Stimulated activated naive B cell treated with anti-CD40 and anti-IgM and Interleukin-4, amounts not matched to agents 10 μg/mL and 1 μg/mL and 100 μg/mL, for 72 hours (primary cell): ENCODE measurements around the gene SLC38A2.

Experiments
- ATAC-seq, 2 donors: fragments of 150-1000 bp; cut with Tn5 transposase; replicated peaks; 2 replicates each; pipeline ENCODE4 v1.10.0; 2021; ENCODE audit warnings: moderate library complexity in 1 of 2
- DNase-seq: peaks from one replicate; pipeline ENCODE4 v3.0.0; 2021
- H3K27ac Mint-ChIP-seq: one replicate; pipeline ENCODE4 v1.8.0; 2022; ENCODE audit warnings: mild to moderate bottlenecking, mixed read lengths
- H3K27me3 Mint-ChIP-seq, 2 donors: one replicate each; pipeline ENCODE4 v1.8.0; 2022; ENCODE audit warnings: mixed read lengths in 2 of 2
- H3K36me3 Mint-ChIP-seq, 2 donors: one replicate each; pipeline ENCODE4 v1.8.0; 2022; ENCODE audit warnings: mixed read lengths in 2 of 2, mild to moderate bottlenecking in 1 of 2
- H3K4me1 Mint-ChIP-seq, 2 donors: one replicate each; pipeline ENCODE4 v1.8.0; 2022; ENCODE audit warnings: mixed read lengths in 2 of 2, mild to moderate bottlenecking in 1 of 2
- H3K4me3 Mint-ChIP-seq, 2 donors: one replicate each; pipeline ENCODE4 v1.8.0; 2022; ENCODE audit warnings: mild to moderate bottlenecking in 2 of 2, mixed read lengths in 2 of 2, moderate library complexity in 1 of 2
- H3K9me3 Mint-ChIP-seq, 2 donors: one replicate each; pipeline ENCODE4 v1.8.0; 2022; ENCODE audit warnings: mixed read lengths in 2 of 2, mild to moderate bottlenecking in 1 of 2

The SLC38A2 gene

DNA sequence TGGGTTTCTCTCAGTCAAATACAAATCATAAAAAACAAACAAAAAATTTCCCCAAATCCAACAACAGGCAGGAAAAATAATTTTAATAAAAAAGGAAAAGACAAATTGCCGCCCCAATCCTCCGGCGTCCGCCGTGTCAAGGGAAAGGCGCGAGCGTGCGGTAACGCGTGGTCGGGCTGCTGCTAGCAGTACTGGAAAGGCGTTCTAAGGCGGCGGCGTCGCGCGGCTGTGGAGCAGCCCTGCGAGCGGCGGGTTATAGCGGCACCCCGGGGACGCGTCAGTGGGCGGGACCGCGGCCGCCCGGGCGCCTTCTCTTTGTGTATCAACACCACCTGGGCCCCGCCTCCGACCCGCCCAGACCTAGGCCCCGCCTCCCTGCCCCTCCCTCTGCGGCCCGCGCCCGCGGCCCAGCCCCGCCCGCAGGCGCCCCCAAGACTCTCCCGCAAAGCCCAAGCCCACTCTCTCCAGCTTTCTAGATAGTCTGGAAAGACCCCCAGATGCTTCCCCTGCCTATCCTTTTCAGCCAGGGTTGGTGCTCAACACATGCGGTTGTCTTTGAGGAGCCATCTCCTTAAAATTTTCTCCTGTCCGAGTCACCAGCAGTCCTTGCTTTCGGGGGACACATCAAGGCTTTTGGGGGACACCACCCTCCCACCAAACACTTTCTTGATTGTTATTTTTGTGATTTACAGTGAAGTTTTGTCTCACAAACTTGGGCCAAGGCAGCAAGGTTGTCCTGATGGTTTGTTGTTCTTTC lies at the start of gene SLC38A2:
TSS of gene SLC38A2 (minus strand) at position 230 of the 757 bp plus-strand sequence. CDS start 1,480 bp downstream, outside the sequence.
- Mint-ChIP-seq H3K4me3 (peak within 1 kb of the TSS; percentile 89 to 96), H3K4me1 (peaks cover 19 to 43% of the 10 kb centered on the region in 2 donors), H3K27me3 (no peaks in the 10 kb centered on the region), H3K9me3 (no peaks in the 10 kb centered on the region), H3K27ac (peak within 1 kb of the TSS; percentile 99), H3K36me3 (peaks cover 20 to 24% of the 10 kb centered on the region in 2 donors)
- ATAC-seq, result peak; percentile 86 to 90
- DNase-seq, result peak; percentile 92

DNA sequence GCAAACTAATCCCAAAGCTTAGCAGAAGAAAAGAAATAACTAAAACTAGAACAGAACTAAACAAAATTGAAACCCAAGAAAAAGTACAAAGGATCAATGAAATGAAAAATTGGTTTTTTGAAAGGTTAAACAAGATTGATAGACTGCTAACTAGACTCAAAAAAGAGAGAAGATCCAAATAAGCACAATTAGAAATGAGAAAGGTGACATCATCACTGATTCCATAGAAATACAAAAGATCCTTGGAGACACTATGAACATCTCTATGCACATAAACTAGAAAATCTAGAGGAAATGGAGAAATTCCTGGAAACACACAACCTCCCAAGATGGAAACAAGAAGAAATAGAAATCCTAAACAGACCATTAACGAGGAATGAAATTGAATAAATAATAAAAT lies 47.1 kb upstream of the SLC38A2 start:
- no peak overlapping the region for H3K27ac Mint-ChIP-seq
- no peak overlapping the region for H3K4me3 Mint-ChIP-seq
- DNase-seq, result no peak
- H3K4me1 Mint-ChIP-seq, result peaks cover 0 to 6% of the 10 kb centered on the region in 2 donors
- no peaks in the 10 kb centered on the region for H3K27me3 Mint-ChIP-seq
- peaks cover 20 to 23% of the 10 kb centered on the region in 2 donors for H3K36me3 Mint-ChIP-seq
- ATAC-seq, result no peak
- H3K9me3 Mint-ChIP-seq, result peaks cover 7 to 9% of the 10 kb centered on the region in 2 donors

DNA sequence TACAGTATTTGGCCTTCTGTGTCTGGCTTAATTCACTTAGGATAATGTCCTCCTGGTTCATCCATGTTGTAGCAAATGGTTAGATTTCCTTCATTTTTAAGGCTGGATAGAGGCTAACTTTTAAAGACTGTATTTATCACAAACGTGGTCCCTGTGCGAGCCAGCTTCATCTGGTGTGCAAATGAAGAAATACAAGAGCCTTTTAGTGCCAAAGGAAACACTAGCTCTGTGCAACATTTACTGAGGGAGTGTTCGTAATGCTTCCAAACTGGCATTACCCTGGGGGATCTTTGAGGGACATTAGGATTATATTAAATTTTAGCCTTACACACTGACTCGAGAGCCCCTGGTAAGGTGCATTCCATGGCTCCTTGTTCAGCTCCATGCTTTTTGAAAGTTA lies 43.0 kb upstream of the SLC38A2 start:
- no peaks in the 10 kb centered on the region for H3K27me3 Mint-ChIP-seq
- no peak overlapping the region for H3K4me3 Mint-ChIP-seq
- H3K4me1 Mint-ChIP-seq, result peaks cover 0 to 6% of the 10 kb centered on the region in 2 donors
- DNase-seq, result no peak
- peaks cover 13 to 16% of the 10 kb centered on the region in 2 donors for H3K36me3 Mint-ChIP-seq
- ATAC-seq, result no peak
- no peak overlapping the region for H3K27ac Mint-ChIP-seq
- peaks cover 0 to 4% of the 10 kb centered on the region in 2 donors for H3K9me3 Mint-ChIP-seq

DNA sequence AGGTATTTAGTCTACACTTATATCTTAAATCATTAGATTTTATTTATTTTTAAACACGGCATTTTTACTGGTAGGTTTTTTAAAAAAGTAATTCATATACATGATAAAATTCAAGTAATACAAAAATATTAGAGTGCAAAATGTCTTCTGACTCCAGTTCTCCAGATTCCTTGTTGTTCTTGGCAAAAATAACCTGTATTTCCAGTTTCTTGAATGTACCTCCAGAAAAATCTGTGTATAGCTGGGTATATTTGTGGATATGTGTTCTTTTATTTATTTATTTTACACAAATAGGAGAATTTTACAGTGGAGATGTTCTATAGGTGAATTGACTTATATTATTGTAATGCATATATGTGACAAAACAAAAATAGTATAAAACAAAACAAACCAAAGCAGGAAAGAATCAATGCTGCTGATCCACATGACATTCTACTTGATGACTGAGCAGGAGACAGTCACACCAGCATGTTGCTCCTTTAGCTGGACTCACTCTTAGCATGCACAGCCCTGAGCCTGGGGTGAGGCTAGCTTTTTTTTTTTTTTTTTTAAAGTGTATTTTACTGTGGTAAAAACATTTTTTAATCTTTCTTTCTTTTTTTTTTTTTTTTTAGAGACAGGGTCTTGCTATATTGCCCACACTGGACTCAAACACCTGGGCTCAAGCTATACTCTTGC lies 42.2 kb upstream of the SLC38A2 start:
- H3K9me3 Mint-ChIP-seq, result peaks cover 0 to 4% of the 10 kb centered on the region in 2 donors
- H3K36me3 Mint-ChIP-seq, result peaks cover 13 to 15% of the 10 kb centered on the region in 2 donors

DNA sequence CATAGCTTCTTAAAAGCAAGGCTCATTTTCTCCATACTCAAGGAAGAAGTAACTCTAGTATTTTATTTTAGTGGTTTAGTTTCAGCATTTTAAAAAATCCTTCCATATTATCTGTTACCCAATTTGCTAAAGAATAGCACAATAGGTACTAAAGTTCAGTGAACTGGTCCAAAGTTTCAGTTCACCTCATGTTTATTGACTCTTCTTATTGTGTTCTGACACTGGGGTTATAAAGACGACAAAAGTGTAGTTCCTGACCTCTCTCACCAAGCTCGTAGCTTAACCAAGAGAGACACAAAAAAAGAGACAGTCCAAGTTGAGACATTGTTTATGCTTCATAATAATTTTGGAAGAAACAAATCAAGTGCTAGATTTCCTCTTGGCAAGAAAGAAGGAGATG lies 40.8 kb upstream of the SLC38A2 start:
- no peak for ATAC-seq

More for the DNA sequence above, 42.2 kb upstream of the SLC38A2 start:
- no peaks in the 10 kb centered on the region for H3K27me3 Mint-ChIP-seq
- peaks cover 0 to 6% of the 10 kb centered on the region in 2 donors for H3K4me1 Mint-ChIP-seq
- H3K4me3 Mint-ChIP-seq, result no peak overlapping the region
- no peak for DNase-seq
- ATAC-seq, result no peak
- H3K27ac Mint-ChIP-seq, result no peak overlapping the region

DNA sequence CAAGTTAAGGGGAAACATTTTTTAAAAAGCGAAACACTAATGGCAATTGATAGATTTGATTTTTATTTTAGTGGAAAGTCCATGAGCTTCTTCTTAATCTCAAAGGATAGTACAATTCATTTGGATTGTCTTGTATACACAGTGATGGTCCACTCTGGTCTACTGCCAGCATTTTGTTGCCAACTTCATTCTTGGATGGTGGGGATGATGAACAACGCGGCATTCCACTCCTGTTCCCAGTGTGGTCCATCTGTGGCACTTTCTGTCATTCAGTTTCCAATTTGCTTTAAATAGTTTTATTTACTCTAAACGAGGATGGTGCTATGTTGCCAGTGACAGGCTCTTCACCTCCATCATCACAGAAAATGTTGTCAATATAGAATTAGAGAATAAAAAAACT lies 40.3 kb upstream of the SLC38A2 start:
- no peak overlapping the region for H3K27ac Mint-ChIP-seq
- ATAC-seq, result no peak
- peaks cover 4 to 6% of the 10 kb centered on the region in 2 donors for H3K36me3 Mint-ChIP-seq
- H3K4me1 Mint-ChIP-seq, result peaks cover 0 to 6% of the 10 kb centered on the region in 2 donors
- no peaks in the 10 kb centered on the region for H3K27me3 Mint-ChIP-seq
- H3K4me3 Mint-ChIP-seq, result no peak overlapping the region
- DNase-seq, result no peak
- H3K9me3 Mint-ChIP-seq, result no peaks in the 10 kb centered on the region

More for the DNA sequence above, 40.8 kb upstream of the SLC38A2 start:
- H3K27ac Mint-ChIP-seq, result no peak overlapping the region
- no peaks in the 10 kb centered on the region for H3K9me3 Mint-ChIP-seq
- H3K36me3 Mint-ChIP-seq, result peaks cover 9 to 11% of the 10 kb centered on the region in 2 donors
- peaks cover 0 to 6% of the 10 kb centered on the region in 2 donors for H3K4me1 Mint-ChIP-seq
- H3K27me3 Mint-ChIP-seq, result no peaks in the 10 kb centered on the region
- DNase-seq, result no peak
- no peak overlapping the region for H3K4me3 Mint-ChIP-seq

GRCh38 chr12:46410495-46410894 lies 37.9 kb upstream of the SLC38A2 start:
- DNase-seq, result no peak
- H3K4me1 Mint-ChIP-seq, result peaks cover 5 to 12% of the 10 kb centered on the region in 2 donors
- ATAC-seq, result no peak
- H3K27me3 Mint-ChIP-seq, result no peaks in the 10 kb centered on the region
- H3K9me3 Mint-ChIP-seq, result no peaks in the 10 kb centered on the region
- H3K4me3 Mint-ChIP-seq, result no peak overlapping the region
- peaks cover 6% of the 10 kb centered on the region in 2 donors for H3K36me3 Mint-ChIP-seq
- H3K27ac Mint-ChIP-seq, result no peak overlapping the region

- peaks cover 6 to 14% of the 10 kb centered on the region in 2 donors for H3K4me1 Mint-ChIP-seq
- H3K27me3 Mint-ChIP-seq, result no peaks in the 10 kb centered on the region
- H3K27ac Mint-ChIP-seq, result no peak overlapping the region
- no peak overlapping the region for H3K4me3 Mint-ChIP-seq
- DNase-seq (no peak), ATAC-seq (no peak)
- H3K9me3 Mint-ChIP-seq, result no peaks in the 10 kb centered on the region
- peaks cover 6 to 7% of the 10 kb centered on the region in 2 donors for H3K36me3 Mint-ChIP-seq
Measured at GRCh38 chr12:46409974-46410373, 37.4 kb upstream of the SLC38A2 start.

- DNase-seq, result no peak
- peaks cover 11 to 20% of the 10 kb centered on the region in 2 donors for H3K4me1 Mint-ChIP-seq
- ATAC-seq, result no peak
- peaks cover 7 to 8% of the 10 kb centered on the region in 2 donors for H3K36me3 Mint-ChIP-seq
- no peaks in the 10 kb centered on the region for H3K9me3 Mint-ChIP-seq
- no peak overlapping the region for H3K27ac Mint-ChIP-seq
- H3K27me3 Mint-ChIP-seq, result no peaks in the 10 kb centered on the region
- H3K4me3 Mint-ChIP-seq, result no peak overlapping the region
Measured at GRCh38 chr12:46409342-46409741, 36.8 kb upstream of the SLC38A2 start.

DNA sequence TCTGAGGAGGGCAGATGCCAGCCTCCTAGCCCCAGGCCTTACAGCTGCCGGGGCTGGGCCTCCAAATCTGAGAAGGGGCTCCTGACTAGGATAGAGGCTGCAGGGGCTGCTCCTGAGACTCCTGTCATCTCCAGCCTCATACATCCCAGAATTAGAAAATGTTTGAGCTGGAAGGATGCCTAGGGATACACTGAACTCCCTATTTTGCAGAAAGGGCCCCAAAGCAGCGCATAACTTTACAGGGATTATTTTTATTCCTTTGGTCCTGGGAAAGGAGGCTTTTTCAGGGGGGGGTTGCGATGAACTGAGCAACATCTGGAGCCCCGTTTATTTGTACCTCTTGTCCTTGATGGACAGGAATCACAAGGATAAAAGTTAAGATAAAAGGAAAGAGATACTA lies 35.9 kb upstream of the SLC38A2 start:
- peaks cover 16 to 26% of the 10 kb centered on the region in 2 donors for H3K4me1 Mint-ChIP-seq
- ATAC-seq (no peak), DNase-seq (no peak)
- H3K27me3 Mint-ChIP-seq, result no peaks in the 10 kb centered on the region
- no peak overlapping the region for H3K4me3 Mint-ChIP-seq
- peaks cover 7% of the 10 kb centered on the region in 2 donors for H3K36me3 Mint-ChIP-seq
- H3K27ac Mint-ChIP-seq, result no peak overlapping the region
- no peaks in the 10 kb centered on the region for H3K9me3 Mint-ChIP-seq

DNA sequence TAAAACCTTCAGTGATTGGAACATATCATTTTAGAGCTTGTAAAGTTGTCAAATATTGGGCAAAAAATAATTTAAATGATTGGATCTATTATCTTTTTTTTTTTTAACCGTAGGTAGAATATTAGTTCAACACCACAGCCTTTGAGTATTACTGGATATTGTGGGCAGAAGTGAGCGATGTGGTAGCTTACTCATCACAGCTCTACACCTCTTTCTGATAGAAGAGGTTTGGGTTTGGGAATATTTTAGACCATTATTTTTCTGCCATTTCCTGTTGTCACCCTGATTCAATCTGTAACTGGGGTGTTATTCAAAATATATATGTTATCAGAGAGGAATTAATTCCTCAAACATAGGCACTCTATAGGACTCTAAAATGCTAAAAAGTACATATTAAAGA lies 34.8 kb upstream of the SLC38A2 start:
- Mint-ChIP-seq H3K36me3 (peaks cover 7% of the 10 kb centered on the region in 2 donors), H3K4me3 (no peak overlapping the region), H3K27ac (no peak overlapping the region), H3K9me3 (no peaks in the 10 kb centered on the region), H3K4me1 (peaks cover 19 to 34% of the 10 kb centered on the region in 2 donors), H3K27me3 (no peaks in the 10 kb centered on the region)
- DNase-seq (no peak), ATAC-seq (no peak)

- no peaks in the 10 kb centered on the region for H3K27me3 Mint-ChIP-seq
- H3K4me1 Mint-ChIP-seq, result peaks cover 20 to 39% of the 10 kb centered on the region in 2 donors
- H3K36me3 Mint-ChIP-seq, result peaks cover 5% of the 10 kb centered on the region in 2 donors
Measured at GRCh38 chr12:46406352-46407027, 33.9 kb upstream of the SLC38A2 start.

DNA sequence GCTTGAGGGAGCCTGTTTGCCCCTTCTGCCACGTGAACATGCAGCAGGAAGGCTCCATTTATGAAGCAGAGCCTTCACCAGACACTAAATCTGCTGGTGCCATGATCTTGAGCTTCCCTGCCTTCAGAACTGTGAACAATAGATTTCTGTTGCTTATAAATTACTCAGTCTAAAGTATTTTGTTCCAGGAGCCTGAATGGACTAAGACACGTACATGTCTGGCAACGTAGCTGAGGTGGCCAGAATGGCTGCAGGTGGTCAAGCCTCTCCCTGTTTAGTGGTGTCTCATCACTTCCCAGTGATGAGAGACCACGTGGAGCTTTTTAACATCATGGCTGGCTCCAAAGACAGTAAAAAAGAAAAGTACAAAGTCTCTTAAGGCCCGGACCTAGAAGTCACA lies 32.2 kb upstream of the SLC38A2 start:
- ATAC-seq (no peak), DNase-seq (no peak)
- peaks cover 4 to 5% of the 10 kb centered on the region in 2 donors for H3K36me3 Mint-ChIP-seq
- peaks cover 27 to 51% of the 10 kb centered on the region in 2 donors for H3K4me1 Mint-ChIP-seq
- H3K27ac Mint-ChIP-seq, result peak overlapping the region; percentile 42
- no peaks in the 10 kb centered on the region for H3K9me3 Mint-ChIP-seq
- no peak overlapping the region for H3K4me3 Mint-ChIP-seq
- no peaks in the 10 kb centered on the region for H3K27me3 Mint-ChIP-seq

More at GRCh38 chr12:46406352-46407027, 33.9 kb upstream of the SLC38A2 start:
- no peak for ATAC-seq
- no peak overlapping the region for H3K4me3 Mint-ChIP-seq
- H3K27ac Mint-ChIP-seq, result no peak overlapping the region
- no peak for DNase-seq
- H3K9me3 Mint-ChIP-seq, result no peaks in the 10 kb centered on the region

- DNase-seq (no peak), ATAC-seq (no peak)
- no peaks in the 10 kb centered on the region for H3K27me3 Mint-ChIP-seq
- H3K4me1 Mint-ChIP-seq, result peaks cover 29 to 54% of the 10 kb centered on the region in 2 donors
- H3K9me3 Mint-ChIP-seq, result no peaks in the 10 kb centered on the region
- peak overlapping the region; percentile 56 for H3K27ac Mint-ChIP-seq
- no peak overlapping the region for H3K4me3 Mint-ChIP-seq
- H3K36me3 Mint-ChIP-seq, result peaks cover 4 to 5% of the 10 kb centered on the region in 2 donors
Measured at GRCh38 chr12:46404225-46404631, 31.7 kb upstream of the SLC38A2 start.
